T follicular helper cell (primary cell): ENCODE measurements around the gene SFXN5.

Source experiments
- DNase-seq: peaks from one replicate; pipeline ENCODE4 v3.0.0-alpha.2; 2020; ENCODE audit warnings: low read depth

The SFXN5 gene

DNA sequence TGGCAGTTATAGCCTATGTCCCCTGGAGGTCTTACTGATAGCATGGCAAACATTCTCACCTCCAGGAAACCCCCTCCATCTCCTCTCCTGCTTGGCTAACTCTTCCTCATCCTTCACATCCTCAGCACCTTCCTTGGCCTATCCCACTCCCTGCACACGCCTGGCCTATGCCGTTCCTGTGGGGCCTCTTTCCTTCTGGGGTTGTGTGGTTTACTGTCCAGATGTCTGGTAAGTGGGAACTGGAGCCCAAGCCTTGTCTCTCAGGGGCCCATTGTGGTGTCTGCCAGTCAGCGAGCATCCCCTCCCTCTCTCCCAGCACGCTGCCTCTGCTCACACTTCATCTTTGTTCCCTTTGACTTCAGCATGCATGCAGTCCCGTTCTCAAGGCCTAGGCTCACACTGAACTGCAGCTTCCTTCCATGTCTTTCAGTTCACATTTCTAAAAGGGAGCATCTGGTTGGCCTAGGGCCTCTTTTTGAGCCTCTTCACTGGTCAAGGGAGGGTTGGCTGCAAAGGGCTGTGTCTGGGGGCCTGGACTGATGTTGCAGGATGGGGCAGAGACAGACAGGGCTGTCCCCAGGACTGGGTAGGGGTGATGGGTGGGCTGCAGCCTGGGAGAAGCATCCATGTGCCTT is 171.2 kb downstream of the SFXN5 start:
- DNase-seq, result no peak

DNA sequence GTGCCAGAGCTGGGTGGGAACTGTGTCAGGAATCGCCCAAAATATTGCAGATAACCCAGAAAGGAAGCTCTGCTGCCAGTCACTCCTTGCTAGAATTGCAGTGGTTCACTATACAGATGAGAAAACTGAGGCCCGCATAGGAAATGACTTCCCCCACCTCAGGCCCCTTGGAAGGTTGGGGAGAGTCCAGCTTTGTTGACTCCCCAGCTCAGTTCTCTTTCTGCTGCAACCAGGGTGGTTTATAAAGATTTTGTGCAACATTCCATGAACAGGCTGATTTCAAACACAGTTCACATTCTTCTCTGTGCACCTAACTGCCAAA is 173.0 kb downstream of the SFXN5 start:
- no peak for DNase-seq

DNA sequence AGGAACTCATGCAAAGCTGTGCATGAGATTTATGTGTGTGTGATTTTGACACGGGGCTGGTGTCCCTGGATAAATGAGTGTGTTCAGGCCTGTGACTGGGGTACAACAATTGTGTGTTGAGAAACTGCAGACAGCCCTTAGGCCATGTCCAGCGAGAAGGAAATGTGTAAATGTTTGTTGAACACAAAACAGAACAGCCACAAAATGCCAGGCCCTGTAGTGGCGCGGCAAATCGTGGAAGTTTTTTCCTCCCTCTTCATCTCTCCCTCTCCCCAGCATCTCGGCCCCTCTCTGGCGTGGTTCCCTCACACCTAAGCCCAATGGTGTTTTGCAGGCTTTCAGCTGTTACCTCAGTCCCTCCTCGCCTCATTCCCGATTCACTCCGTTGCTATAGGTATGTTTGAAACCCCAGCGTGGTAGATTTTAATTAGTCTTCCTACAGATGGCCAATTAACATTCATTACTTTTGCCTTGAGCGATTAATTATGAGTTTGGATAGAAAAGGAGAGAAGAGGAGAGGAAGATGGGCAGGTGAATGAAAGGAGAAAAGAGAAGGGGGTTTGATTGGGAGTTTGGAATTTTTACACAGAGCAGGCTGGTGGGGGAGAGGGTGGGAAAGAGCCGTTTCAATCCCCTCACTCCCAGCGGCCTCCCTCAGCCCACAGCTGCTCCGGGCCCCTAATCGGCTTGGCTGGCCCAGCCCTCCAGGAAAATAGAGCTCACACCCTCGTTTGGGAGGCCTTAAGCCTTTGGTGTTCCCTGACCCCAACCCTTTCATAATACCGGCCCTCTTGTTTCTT is 173.5 kb downstream of the SFXN5 start:
- no peak for DNase-seq

DNA sequence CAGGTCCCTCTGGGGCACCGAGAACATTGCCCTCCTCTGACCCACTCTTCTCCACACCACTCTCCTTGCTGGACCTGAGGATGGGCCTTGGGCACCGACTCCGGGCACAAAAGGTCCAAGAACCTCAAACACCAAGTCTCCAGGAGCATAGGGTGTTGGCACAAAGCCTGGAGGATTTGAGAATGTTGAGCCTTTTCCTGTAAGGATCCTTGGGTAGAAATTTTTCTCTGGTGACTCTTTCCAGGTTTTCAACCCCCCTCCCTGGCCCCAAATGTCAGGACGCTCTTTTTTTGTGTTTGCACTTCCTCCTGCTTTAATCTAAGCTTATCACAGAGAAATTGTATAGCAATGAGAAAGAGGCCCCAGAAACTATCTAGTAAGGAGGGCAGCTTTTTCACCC is 175.1 kb downstream of the SFXN5 start:
- DNase-seq, result no peak

DNA sequence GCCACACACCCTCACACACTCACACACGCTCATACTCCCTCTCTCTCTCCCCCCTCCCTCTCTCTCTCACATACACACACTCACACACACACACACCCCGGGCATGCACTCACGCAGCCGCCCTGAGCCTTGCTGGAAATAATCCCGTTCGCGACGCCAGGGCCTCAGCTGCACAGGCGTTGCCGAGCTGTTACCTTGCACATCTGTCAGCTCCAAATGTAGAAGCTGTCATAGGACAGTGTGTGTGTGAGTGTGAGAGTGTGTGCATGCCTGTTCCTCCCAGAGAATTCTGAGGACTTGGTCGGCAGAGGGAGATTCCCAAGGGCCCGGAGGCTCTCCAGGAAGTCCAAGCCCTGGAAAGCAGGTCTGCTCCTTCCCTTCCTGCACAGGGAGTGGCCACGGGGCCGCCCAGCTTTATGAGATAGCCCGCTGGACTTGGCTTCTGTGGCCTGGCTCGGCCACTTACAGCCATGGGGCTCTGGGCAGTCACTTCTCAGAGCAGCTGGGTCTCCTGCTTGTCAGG is 175.7 kb downstream of the SFXN5 start:
- no peak for DNase-seq

DNA sequence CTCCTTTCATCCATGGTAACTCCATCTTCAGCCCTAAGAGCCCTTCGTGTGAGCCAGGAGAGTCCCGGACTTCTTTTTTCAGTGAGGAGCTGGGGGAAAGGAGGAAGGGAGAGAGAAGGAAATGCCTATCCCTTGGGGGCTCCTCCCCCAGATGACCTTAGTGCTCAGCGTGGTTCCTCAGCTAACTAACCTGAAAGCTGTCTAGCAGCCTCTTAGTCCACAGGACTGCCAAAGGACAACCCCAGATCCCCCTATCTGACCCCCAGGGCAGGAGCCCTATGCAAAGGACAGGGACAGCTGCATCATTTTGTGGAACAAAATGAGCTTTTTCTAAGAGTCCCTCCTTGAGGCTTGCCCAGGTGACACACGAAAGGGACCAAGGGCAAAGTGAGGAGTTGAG is 176.4 kb downstream of the SFXN5 start:
- DNase-seq, result no peak

DNA sequence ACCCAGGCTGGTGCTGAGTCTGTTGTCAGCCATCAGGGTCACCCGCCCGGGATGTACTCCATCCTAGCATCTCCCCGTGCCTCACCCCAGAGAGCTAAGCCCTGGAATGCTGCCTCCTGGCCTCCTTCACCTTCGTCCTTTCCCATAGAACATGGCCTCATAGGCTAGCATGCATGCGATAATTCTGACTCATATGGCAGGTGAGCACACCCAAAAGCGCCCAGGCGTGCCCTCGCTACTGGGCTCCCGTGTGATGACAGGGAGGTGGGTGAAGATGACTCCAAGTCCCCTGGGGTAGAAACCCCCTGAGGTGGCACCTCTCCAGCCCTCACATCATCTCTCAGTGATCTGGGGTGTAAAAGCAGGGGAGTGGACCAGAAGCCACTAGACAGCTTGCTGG is 177.0 kb downstream of the SFXN5 start:
- no peak for DNase-seq

DNA sequence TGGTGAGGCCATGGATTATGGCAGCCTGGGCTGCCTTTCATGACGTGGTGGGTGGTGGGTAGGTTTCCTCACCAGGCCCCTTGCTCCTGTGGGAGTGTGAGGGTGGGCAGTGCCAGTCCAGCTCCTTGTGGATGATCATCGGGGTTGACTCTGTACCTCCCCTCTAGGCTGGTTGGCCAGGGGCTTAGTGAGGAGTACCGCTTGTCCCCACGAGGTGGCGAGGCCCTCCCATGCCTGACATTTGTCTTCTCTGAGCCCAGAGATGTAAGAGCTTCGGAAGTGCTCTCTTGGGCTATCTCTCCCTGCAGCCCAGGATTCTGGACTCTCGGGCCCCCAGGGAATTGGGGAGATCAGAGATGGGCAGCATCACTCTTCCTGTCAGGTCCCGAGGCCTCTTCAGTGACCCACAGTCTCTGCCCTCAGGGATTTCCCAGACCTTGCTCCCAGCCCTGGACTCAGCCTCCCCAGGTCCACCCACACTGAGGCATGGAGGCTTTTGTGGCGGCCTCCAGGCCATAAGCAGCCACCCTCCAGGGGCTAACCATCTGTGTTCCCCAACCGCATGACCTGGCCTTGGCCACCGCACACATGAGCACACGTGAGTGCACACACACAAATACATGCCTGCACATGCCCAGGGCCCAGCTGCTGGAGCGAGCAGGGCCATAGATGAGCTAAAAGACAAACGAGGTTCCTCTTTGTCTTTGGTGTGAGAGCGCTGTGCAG is 177.8 kb downstream of the SFXN5 start:
- DNase-seq, result no peak

DNA sequence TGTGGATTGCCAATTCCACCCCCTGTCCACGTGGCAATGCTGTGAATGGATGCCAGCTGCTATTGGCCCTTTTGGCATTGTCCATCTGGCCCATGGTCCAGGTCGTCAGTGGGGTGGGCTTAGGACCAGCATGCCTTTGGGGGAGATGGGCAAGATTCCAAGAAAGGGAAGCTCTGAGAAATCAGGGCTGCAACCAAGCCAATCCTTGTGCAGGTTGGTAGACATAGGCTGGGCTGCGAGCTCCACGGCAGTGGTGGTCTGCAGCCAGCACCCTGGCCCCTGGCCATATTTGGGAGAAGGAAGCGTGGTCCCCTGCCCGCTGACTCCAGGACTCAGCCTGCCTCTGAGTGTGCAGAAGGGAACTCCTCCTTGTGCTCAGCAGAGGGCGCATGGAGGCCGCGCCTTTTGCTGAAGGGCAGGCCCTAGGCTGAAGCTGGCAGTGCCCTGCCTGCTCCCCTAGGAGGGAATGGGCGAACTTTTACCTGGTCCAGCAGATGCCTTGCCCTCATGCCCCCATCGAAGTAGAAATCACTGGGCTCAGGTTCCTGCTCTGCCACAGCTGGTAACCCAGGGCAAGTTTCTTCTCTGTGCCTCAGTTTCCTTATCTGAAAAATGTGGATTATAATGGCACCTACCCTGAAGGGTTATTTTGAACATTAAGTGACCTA is 178.9 kb downstream of the SFXN5 start:
- DNase-seq, result no peak
